Myometrial cell (primary cell): ENCODE measurements around the gene UBE2L3. TPM values are rescaled to one million over a fixed set of nuclear protein-coding genes. Genes with fewer than 3 reads are reported as not detected.

ENCODE experiments used
- total RNA-seq: library from RNA; depleted of rRNA; stranded (reverse); fragments of >200 nt; gene quantifications from 2 replicates; pipeline ENCODE4 v1.2.3, GENCODE V29; 2015

Gene UBE2L3
- total RNA-seq = 64.9 and 70.3 TPM in 2 replicates

GRCh38 chr22:21567456-21568346 lies at the start of gene UBE2L3:
TSS of gene UBE2L3 (plus strand) at chr22:21567714. CDS start at chr22:21567745, 31 bp downstream.

GRCh38 chr22:21551361-21551760 lies 16.2 kb upstream of the UBE2L3 start, which contains the start of gene RIMBP3C:
TSS of gene RIMBP3C (minus strand) at chr22:21551461. CDS start at chr22:21550976, 485 bp downstream.

DNA sequence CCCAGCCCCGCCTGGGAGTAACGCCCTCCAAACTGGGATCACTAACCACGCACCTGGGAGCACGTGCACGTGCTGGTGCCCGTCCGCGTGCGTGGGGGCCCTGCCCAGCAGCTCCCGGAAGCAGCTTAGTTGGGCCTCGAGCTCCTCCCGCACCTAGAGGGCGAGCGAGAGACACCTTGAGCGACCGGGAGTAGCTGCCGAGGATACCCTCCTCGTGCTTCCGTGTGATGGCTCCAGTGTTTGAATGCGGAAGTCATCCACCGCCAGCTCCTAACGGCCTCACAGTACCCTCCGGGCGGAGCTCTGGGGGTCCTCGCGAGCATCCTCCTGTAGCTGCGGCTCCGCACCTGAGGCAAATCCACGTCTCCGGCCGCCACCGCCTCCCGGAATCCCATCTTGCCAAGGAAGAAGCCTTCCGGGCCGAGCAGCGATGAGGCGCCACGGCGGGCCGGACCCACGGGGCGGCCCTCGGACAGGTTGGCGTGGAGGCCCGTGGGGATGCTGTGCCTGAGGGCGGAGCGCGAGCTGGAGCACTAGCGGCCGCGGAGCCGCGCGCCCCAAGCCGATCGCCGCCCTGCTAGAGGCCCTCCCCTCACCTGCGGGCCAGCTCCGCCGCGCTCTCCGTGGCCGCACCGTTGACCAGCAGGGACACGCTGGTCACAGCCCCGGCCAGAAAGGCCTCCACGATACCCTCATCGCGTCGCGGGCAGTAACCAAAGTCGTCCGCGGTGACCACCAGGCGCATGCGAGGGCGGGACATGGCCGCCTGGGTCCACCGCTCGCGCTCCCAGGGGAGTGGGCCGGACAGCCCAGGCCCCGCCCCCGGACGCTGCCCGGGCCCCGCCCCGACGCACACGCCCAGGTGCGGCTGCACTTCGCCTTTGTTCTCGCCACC lies 62.0 kb downstream of the UBE2L3 start, which contains the start of gene YDJC:
Gene YDJC, minus strand, starts transcription at position 768 of the 895 bp plus-strand sequence. Its CDS starts 8 bp downstream, at position 760.

GRCh38 chr22:21632237-21632895 lies 64.9 kb downstream of the UBE2L3 start, which contains the start of gene CCDC116:
TSS of gene CCDC116 (plus strand) at chr22:21632760. CDS start at chr22:21633182, 422 bp downstream.

GRCh38 chr22:21641789-21642583 lies 74.5 kb downstream of the UBE2L3 start, which contains the start of gene SDF2L1:
TSS of gene SDF2L1 (plus strand) at chr22:21642302. CDS start at chr22:21642337, 35 bp downstream.

Other genes with a start within 250 kb of the UBE2L3 start
- not detected in 2 replicates for gene RIMBP3B, start 184.0 kb upstream of the UBE2L3 start, total RNA-seq
- 0.53 and 1.4 TPM in 2 replicates for gene HIC2, start 150.3 kb upstream of the UBE2L3 start, total RNA-seq
- gene TMEM191C, start 100.3 kb upstream of the UBE2L3 start, total RNA-seq = 0.29 and 0.71 TPM in 2 replicates
- gene RIMBP3C, start 16.3 kb upstream of the UBE2L3 start, total RNA-seq = 0.18 TPM in 1 of 2 replicates, not detected in the other
- gene YDJC, start 62.3 kb downstream of the UBE2L3 start, total RNA-seq = 37.2 and 43.5 TPM in 2 replicates
- gene CCDC116, start 65.0 kb downstream of the UBE2L3 start, total RNA-seq = not detected in 2 replicates
- gene SDF2L1, start 74.6 kb downstream of the UBE2L3 start, total RNA-seq = 45.6 and 51.2 TPM in 2 replicates
- gene PPIL2, start 98.3 kb downstream of the UBE2L3 start, total RNA-seq = 18.4 and 28.3 TPM in 2 replicates
- gene YPEL1, start 168.1 kb downstream of the UBE2L3 start, total RNA-seq = 0.18 and 0.58 TPM in 2 replicates